GM19438 (cell line): ENCODE results near the gene PLCL1.

Source experiments
- ATAC-seq: cut with Tn5 transposase; IDR thresholded peaks from one replicate; pipeline ENCODE4 v1.9.1; 2021; ENCODE audit warnings: low read depth; ENCODE audit not compliant: unreplicated experiment

PLCL1 gene

DNA sequence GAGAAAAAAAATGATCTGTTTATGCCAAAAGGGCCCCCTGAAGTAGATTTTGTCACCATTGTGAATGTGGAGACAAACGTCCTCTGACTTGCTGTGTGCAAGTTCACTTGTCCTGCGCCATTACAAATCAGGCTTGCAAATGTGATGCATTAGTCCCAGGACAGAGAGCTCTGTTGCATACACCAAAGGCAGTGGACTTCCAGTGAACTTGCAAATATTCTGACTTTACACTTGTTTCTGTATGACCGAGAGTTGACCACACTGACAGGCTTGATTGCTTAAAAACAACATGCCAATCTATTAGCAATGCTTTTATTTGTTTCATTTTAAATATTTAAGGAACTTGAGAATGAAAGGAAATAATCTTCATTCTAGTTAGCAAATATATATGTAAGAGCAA is 293.2 kb downstream of the PLCL1 start:
- ATAC-seq, result no peak

DNA sequence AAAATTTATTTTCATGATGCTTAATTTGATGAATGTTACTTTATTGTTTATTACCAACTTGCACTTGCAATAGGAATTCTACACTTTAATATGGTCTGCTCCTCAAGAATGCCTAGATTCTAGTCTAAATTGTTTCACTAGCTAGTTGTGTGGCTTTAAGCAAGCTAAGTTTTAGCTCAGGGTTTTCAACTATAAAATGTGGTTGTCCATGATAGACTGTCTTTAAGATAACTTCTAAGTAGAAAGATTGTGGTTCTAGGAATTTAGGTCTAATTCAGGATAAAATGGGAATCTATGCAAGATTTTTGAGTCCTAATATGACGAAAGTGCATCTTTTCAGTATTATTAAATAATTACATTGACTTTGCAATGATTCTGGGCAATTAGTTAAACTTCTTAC is 294.0 kb downstream of the PLCL1 start:
- no peak for ATAC-seq

DNA sequence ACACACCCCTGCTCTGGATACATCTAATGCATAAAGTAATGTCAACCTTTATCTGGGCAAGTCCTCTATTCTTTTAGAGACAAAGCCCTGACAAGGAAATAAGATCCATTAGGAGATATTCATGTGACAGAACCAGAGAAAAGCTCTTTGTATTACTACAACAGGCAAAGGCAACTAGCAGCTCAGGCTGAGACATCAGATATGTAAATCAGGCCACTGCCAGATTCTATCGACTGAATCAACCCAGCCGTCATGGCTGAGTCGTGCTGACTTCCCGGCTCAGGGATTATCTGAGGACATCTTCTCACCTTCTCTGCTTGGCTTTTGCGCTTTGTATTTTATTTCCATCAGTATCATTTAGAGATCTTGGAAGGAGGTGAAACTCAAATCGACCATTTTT is 294.5 kb downstream of the PLCL1 start:
- ATAC-seq, result no peak

DNA sequence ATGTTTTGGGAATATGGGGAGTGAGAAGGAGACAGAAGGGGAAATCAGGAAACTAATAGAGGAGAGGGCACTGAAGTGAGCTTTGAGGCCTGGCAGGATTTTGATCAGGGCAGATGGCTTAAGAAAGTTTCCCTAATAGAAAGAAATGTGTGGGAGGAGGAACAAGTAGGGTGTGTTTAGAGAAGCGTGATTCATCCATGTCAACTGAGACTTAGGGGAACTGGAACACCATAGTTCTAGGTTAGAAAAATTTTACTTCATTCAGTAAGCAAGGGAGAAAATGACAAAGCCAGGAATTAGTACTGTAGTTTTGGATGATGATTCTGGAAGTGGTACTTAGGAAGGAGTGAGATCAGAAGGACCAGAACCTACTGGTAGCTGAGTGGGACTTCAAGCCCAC is 296.0 kb downstream of the PLCL1 start:
- ATAC-seq, result no peak

DNA sequence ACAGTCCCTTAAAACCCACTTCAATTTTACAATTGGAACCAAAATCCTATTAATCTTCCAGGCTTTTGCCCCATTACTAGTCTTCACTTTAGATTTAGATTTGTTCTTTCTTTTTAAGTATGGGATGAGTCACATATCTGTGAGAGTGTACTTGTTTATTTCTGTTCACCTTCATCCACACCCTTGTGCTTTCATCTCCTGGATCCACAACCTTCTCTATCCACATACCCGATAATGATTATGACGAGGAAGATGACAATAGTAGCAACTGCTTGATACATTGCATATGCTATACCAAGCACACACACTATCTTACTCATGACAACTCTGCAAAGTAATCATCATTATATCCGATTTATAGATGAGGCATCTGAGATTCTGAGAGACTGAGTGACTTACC is 297.3 kb downstream of the PLCL1 start:
- no peak for ATAC-seq

DNA sequence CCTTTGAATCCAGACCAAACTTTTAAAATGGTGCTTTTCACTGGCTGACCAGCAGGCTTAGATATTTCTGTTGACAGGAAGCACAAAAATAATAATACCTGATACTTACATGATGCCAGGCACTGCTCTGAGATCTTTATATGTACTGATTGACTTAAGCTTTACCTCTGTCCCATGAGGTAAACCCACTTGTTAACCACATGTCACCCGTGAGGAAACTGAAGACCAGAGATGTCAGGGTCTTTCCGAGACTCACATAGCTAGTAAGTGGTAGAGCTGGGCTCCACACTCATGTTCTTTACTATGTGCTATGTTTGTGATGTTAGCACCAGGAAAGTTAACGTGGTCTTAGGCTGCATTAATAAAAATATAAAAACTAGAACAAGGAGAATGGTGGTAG is 297.7 kb downstream of the PLCL1 start:
- no peak for ATAC-seq

DNA sequence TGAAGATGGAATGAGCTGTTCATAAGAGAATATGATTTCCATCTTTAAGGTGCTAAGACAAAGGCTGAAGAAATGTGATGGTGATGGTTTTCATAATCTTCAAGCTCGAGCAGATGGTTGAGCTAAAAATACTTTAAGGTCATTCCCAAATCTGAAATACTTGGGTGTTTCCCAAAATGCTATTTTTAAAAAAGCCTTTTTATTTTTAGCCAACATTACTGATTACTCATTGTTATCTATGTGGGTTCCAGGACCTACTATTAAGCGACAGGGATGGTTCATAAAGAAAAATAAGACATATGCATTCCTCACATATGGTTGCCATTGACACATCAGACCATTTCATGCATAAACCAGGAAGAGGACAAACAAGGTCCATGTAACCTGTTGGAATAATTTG is 298.5 kb downstream of the PLCL1 start:
- ATAC-seq, result no peak

DNA sequence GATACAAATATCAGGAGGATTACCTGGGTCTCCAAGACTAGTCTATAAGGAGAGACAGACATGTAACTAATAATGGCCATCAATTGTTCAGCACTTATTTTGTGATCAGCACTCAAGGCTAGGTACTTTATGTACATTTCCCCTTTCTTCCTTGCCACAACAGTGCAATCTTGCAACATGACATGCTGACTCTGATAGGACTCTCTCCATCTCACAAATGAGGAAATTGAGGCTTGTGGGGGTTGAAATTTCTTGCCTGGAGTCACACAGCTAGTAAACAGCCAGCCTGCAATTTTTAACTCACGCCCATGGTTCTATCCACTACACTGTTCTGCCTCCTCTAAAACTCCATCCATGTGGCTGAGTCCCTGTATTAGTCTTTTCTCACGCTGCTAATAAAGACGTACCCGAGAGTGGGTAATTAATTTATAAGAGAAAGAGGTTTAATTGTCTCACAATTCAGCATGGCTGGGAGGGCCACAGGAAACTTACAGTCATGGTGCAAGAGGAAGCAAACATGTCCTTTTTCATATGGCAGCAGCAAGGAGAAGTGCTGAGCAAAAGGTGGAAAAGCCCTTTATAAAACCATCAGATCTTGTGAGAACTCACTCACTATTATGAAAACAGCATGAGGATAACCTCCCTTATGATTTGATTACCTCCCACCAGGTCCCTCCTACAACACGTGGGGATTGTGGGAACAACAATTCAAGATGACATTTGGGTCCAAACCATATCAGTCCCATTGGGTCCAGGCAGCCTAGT is 302.4 kb downstream of the PLCL1 start:
- ATAC-seq, result no peak

DNA sequence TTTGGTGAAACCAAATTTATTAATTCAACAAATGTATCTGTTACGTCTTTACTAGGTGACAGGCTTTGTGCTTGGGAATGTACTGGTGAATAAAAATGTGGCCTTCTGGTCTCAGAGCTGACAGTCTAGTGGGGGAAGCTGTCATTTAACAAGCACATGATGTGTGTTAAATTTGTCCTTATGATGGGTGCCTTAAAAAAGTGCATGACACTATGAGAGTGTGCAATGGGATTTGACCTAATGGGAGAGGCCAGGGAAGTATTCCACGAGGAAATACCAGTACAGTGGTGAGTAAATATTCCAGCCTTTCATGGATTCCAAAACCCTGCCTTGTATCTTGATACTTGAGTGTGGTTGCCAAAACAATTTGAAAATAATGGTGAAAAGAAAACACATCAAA is 308.9 kb downstream of the PLCL1 start:
- no peak for ATAC-seq

DNA sequence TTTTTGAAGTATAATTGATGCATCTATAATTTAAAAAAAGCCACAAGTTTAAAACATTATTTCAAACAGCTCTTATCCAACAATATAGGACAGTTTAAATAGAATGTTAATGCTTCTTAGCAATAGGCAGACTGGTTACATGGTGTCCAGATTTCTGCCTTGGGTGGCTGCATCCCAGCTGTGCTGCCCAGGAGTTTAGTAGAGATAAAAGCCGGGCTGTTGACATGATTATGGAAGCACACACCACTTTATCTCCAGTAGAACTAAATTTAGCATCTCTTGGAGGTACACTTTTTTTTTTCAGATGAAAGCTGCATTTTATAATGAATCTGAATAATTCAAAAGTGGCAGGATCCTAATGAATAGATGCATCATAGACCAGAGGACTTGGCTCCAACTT is 309.7 kb downstream of the PLCL1 start:
- no peak for ATAC-seq

DNA sequence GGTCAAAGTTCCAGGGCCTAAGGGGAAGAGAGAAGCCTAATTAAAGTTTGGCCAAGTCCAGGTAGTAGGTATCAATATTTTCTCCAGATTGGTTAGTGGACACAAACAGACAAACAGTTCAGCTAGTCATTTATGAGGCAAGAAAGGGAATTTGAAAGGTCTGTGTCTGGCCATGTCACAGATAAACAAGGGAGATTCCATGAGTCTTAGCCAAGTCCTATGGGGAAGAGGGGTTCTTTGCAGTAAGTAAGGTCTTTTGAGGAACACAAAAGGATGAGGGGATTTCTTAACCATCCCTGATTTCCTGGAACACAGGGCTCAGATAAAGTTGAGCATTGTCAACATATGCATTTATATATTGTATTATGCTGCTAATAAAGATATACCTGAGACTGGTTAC is 310.8 kb downstream of the PLCL1 start:
- no peak for ATAC-seq

DNA sequence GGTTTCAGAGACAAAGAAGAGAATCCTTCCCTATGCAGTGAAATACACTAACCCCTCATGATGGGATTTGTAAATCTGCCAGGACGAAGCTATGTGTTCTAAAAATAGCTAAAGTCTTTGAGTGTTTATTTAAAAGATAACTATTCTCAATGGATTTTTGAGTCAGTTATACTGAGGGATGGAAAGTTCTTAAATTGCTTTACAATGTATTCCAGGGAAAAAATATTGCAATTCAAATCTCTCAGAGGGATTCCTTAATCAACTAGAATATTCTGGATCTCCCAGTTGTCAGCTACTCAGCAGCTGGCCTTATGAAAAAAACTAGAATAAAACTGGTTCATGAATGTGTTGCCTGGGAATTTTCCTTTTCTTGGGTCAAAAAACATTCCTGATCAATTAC is 312.4 kb downstream of the PLCL1 start:
- ATAC-seq, result no peak

DNA sequence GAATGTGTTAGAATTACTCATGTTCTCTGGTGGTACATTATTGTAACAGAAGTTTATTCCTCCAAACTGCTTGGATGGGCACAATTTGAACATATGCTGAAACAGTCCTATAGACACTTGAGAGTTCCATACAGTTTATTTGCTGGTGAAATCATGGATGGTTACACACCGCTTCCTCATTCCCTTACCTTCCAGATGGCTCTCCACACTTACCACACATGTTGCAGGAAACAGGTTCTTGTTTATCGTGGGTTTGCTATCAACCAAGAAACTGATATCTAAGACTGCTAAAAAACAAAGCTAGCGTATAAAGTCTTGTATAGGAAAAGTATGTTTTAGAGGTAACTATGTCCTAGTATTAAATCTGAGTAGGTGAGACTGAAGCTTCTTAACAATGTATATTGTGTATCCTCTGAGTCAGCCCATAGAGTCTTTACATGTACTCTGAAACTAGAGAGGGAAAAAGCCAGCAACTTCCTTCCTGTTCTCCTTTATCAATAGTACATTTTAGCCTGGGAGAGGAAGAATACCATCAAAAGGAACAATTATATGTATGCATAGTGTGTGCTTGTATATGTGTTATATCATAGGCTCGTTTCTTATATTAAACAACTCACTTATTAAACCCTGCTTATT is 313.1 kb downstream of the PLCL1 start:
- ATAC-seq, result no peak

DNA sequence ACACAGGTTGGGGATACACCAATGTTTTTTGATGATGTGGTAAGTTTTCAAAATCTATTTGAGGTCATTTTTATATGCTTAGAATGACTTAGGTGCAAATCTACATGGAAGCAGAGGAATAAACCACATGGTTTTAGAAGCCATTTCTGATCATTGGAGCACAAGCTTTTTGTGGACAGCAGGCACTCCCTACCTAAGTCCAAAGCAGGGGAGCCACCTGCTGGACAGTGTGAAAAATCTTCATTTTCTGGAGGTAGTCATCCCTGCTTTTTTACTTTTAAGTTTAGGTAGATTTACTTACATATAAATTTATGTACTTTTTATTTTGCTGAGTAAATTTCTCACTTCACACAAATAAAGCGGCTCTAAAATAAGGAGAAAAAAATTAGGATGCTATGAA is 323.2 kb downstream of the PLCL1 start:
- ATAC-seq, result peak; percentile 74

DNA sequence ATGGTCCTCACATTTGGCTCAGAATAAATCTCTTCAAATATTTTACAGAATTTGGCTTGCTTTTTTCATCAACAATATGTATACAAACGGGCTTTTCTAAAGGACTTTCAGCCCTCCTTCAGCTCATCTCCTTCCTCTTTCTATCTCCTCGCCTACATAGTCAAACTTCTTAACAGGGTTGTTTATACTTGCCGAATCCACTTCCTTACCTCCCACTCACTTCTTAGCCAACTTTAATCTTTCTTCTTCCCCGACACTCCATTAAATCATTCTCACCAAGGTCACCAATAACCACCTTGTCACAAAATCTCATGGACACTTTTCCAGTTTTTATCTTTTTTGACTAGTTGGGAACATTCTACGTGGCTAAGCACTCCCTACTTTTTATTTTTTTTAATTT is 325.2 kb downstream of the PLCL1 start:
- no peak for ATAC-seq

DNA sequence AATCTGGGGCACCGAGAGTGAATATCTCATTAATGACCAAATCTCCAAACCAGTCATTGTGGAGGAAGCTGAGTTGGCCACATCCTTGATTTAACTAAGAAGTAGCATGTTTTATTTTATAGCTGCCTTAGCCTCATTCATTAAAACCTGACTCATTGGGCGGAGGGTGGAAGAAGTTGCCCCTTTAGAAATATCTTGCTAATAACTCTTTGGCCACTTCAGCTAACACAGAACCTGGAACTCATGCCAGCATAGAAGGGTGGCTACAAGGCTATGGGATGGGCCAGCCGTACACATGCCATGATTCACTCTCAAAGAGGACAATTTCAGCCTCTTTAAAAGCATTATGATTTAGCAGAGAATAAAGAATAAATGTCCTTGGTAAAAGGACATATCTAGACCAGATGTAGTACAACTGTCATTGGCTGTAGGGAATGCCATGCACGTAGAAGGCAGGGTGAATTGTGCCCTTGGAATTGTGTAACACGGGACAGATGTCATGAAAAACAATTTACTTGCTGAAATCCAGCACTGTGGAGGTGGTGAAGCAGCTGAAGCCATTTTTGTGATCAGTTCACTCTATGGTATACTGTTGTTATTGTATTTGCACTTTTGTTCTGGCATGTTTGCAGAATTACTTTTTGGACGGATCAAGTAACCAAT is 330.0 kb downstream of the PLCL1 start:
- ATAC-seq, result no peak

DNA sequence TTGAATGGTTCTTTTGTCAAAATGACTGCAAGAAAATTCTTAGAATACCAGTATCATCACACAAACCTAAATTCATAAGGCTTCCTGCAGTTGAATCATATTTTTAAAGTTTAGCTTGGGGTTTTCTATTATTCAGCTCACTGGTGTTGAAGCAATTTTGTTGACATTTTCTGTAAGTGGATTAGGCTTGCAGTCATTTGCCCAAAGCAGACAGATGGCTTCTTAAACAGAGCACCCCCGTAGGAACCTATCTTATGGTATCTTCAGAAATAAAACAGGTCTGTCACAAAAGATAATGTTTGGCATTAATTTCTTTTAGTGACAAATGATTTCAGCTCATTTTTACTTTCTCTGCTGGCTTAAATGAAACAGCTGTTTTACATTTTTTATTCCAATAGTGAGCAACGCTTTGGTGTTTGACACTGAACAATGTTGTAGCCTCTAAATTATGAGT is 331.1 kb downstream of the PLCL1 start:
- no peak for ATAC-seq

DNA sequence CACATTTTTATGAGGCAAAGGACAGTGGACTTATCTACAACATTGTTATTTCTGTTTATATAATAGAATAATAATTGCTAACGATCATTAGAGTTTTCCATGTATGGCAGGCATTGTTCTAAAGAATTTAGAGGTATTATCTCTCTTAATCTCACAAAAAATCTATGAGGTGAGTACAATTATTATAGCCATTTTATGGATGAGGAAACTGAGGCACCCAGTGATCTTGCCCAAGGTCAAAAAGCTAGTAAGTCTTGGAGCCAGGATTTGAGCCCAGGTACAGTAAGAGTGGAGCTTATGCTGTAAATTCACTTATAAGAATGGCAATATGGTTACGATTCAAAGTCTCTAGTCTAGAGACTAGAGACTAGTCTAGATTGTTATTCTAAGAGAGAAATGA is 331.7 kb downstream of the PLCL1 start:
- no peak for ATAC-seq

DNA sequence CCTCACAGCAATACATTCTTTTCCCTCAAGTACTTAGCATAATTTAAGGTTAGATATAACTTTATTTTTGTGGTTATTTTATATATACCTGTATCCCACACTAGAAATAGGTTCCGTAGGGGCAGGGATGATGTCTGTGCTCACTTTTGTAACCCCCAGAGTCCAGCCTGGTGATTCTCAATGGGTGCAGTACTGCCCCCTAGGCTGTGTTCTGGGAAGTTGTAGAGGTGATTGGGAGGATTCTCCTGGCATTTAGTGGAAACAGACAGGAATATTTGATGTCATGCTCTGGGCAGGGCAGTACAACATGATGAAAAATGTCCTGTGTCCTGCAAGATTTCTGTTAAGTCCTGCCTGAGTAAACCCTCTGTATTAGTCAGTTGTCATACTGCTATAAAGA is 333.3 kb downstream of the PLCL1 start:
- ATAC-seq, result no peak

DNA sequence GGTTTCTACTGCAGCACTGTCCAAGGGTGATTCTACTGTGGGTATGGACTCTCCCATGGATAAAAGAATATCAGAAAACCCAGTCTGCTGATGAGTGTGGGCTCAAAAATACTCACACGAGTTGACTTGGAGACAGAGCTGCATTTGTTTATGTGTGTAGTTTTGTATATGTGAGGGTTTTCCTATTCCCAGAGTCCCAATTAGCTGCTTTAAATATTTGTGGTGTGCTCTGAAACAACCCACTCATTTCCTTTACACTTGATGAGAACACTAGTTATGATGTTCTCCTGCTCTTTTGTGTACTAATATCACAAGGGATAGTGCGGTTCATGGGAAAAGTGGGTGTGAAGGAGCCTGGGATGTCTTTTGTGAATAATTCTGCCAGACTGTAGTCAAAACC is 337.3 kb downstream of the PLCL1 start:
- no peak for ATAC-seq

DNA sequence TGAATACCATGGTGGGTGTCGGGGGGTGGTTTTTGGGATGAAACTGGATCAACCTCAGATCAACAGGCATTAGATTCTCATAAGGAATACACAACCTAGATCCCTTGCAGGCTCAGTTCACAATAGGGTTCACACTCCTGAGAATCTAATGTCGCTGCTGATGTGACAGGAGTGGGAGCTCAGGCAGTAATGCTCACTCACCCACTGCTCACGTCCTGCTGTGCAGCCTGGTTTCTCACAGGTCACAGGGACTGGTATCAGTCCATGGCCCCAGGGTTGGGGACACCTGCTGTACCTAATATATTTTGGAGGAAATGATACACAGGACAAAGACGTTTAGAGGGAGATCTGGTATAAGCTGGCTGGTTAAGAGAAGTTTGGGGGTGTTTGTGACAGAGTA is 338.8 kb downstream of the PLCL1 start:
- no peak for ATAC-seq

DNA sequence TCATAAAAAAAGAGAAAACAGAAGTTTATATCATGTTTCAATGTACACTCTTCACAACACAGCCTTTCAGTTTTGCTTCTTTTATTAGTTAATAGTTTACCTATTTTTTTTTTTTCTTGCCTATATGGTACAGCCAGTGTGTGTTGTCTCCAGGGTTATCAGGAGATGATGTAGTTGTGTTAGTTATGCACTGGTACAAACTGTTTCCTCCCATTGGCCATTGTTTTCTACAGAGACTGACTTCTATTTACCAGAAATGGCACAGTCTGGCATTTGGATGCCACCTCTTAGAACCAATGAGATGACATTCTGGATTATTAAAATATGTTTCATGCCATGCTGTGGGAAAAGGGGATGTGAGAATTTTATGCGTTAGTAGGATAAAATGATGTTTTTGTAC is 339.4 kb downstream of the PLCL1 start:
- no peak for ATAC-seq
